Stimulated activated CD4-positive, alpha-beta T cell treated with anti-CD3 and anti-CD28 coated beads, Interleukin-2, amount 100 ng/mL, for 4 hours (primary cell): Measurements from ENCODE around the gene NODAL.
A peak's percentile ranks its signal among the peaks of the same experiment; 100 is the strongest.
"Not testable (repeated sequence)": the region's sequence is repeated elsewhere in the genome, so short reads cannot be mapped to it uniquely, and the experiment has no call there.

Source experiments
- DNase-seq: peaks from one replicate; pipeline ENCODE4 v3.0.0-alpha.2; 2020; ENCODE audit warnings: low read depth

Gene NODAL

DNA sequence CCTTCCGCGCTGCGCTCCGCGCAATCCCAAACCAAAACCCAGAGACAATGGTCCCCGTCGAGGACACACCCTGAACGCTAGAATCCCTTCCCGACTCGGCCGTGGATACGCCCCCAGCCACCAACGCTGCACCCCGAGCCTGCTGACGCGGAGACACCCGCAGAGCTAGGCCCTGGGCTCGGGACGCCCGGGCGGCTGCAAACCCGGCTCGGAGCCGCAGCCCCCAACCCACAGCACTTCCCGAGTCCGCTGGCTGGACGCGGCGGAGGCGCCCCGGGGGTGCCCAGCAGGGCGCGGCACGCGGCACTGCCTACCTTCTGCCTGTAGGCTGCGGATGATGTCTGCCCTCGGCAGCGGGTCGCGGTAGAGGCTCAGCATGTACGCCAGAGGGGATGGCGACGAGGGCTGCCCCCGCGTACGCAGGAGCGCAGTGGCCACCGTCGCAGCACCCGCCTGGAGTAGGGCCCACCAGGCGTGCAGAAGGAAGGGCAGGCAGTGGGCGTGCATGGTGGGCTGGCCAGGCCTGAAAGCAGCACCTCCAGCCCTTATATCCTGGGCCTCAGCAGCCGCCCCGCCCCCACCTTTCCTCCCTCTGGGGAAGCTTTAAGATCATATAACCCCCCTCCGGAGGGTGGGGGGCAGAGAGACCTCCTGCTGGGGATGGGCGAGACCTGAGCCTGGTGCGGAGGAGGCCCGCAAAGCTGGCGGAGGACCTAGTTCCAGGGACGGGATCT is at the start of gene NODAL:
Gene NODAL, minus strand, starts transcription at position 521 of the 734 bp plus-strand sequence. Its CDS starts 14 bp downstream, at position 507.
- DNase-seq = no peak

DNA sequence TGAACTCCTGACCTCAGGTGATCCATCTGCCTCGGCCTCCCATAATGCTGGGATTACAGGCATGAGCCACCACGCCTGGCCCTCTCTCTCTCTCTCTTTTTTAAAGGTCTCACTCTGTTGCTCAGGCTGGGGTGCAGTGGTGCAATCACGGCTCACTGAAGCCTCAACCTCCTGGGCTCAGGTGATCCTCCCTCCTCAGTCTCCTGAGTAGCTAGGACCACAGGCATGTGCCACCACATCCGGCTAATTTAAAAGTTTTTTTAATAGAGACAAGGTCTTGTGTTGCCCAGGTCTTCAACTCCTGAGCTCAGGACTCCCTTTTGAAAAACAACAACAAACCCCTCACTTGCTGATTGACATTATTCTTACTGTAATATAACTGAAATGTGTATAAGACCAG is 48.7 kb upstream of the NODAL start:
- no peak for DNase-seq

DNA sequence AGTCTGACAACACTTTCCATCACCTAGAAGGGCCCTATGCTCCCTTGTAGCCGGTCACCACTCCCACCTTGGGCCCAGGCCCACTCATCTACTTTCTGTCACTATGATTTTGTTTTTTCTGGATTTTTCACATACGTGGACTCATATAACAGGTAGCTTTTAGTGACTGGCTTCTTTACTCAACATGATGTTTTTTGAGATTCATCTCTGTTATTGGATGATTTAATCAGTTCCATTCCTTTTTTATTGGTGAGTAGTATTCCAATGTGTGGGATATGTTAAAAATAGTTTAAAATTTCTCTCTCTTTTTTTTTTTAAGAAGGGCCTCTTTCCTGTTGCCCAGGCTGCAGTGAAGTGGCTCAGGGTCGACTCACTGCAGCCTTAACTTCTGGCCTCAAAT is 46.3 kb upstream of the NODAL start:
- DNase-seq = no peak

DNA sequence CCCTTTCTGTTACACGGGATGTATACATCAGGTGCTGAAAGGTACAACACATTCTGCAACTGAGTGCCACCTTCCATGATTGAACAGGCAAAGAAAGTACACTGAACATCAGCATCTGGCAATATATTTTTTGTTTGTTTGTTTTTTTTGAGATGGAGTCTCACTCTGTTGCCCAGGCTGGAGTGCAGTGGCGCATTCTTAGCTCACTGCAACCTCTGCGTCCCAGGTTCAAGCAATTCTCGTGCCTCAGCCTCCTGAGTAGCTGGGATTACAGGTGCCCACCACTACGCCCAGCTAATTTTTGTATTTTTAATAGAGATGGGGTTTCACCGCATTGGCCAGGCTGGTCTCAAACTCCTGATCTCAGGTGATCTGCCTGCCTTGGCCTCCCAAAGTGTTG is 42.4 kb upstream of the NODAL start:
- not testable (repeated sequence) for DNase-seq

DNA sequence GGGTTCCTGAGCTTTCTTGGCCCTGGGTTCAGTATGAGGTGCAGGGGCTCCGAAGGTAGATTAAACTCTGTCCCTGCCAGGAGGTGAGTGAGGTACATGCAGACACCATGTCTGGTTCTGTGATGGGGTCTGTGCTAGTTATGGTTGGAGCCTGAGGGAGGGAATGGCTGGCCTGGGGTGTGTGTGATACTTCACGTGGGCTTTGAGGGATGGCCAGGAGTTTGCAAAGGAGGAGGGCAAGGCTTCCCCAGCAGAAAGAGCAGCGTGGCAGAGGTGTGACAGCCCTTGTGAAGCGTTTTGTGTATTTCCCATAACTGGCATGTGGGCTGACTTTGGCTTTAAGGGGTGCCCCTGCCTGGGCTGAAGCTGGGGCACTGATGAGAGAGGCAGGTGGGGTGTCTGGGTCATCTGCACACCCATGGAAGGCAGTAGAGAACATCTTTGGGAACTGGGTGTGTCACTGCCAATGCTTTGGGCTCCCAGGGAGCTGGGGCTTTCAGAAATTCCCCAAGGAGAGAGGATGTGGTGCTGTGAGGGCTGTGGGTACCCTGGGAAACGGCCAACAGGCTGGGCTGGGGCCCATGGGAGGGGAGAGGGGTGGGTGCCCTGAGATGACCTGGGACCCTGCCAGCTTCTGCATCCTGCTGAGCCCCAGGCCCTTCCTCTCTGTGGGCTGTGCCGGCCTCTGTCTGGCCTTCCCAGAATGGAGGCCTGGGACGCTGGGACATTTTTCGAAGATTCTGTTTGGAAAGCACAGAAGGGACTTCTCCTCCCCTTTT is 41.7 kb upstream of the NODAL start:
- no peak for DNase-seq

DNA sequence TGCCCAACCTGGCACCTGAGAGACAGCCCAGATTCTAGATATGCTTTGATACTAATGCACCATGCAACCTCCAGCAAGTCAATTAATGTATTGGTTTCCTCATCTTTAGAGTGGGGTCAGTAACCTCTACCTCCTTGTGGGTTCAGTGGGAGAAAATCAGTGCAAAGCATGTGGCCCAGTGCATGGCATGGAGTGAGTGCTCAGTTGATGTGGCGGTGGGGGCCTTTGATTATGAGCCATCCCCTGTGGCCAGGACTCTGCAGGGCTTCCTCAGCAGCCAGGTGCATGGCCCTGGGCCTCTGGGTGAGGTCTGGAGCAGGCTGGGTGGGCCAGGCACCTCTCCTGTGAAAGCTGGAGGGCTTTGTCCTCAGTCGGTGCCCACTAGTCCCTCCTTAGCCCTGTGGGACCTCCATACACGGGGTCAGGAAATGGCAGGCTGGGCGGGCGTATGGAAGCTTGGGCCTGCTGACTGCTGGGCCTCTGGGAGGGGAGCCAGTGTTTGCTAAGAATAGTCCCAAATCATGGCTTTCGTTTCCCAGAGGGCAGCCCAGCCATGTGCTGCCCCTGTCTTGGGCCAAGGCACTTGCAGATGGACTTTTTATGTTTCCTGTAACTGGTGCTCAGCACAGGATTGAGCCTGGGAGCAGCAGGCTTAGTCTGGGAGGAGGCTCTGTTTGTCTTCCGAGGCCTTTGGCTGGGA is 40.5 kb upstream of the NODAL start:
- no peak for DNase-seq

DNA sequence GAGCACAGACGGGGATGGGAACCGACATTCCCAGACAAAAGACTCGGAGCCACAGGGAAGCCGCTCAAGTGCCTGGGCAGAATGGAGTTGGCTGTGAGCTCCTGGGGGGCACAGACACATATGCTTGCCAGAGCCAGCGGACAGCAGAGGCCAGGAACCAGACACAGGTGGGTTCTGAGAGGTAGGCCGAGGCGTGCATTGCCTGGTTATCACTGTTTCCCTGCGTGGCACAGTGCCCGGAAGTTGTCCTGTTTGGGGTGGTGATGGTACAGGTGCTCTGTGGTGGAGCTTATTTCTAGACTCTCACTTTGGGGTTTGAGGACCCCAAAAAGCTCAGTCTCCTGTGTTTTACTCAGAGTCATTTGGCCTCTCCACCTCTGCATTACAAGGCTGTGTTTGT is 39.6 kb upstream of the NODAL start:
- DNase-seq = no peak

DNA sequence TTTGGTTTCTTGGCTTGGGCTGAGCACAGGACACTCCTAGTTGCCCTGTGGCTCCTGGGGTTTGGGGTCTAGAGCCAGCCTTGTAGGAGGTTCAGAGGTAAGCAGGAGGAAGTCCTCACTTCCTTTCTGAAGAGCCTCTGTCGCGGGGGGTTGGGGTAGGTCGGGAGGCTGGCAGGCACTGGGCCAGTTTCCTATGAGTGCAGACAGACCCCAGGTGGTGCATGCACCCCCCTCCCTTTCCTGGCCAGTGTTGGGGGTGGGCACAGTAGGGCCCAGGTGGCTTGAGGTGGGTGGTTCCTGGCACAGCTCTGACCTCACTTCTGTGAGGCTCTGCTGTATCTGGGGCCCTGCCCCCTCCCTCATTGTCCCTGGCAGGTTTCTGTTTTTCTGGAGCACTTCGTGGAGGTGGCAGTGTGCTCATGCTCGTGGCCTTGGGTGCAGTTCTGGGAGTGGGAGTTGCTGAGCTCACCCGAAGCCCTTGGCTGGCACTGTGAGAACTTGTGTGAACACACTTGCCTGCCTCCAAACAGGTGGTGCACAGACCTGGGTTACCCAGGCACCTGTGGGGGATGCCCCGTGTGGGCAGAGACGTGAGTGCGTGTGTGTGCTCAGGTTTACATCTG is 38.9 kb upstream of the NODAL start:
- peak; percentile 35 for DNase-seq

DNA sequence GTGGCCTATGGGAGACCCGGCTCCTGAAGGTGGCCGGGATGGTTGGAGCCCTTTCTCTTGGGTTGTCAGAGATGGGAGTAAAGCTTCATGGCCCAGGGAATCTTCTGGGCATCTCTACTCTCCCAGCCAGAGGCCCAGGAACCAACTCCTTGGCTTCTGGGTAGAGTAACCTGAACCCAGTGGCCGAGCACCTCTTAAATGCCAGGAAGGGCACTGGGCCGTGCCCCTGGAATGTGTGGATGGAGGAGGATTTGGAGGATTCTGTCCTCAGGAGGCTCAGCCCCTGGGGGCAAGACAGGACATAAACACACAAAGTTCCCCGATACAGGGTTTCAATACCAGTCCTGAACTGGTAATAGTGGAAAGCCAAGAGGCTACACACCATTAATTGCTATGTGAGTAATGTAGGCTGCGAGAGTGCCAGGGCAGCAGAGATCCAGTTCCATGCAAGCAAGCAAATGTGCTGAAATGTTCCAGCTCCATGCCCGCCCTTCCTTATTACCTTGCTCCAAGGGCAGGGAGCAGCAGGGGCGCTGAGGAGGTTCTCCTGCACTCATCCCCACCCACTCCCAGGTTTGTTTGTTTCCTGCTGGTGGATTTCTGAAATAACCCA is 38.3 kb upstream of the NODAL start:
- DNase-seq = no peak

DNA sequence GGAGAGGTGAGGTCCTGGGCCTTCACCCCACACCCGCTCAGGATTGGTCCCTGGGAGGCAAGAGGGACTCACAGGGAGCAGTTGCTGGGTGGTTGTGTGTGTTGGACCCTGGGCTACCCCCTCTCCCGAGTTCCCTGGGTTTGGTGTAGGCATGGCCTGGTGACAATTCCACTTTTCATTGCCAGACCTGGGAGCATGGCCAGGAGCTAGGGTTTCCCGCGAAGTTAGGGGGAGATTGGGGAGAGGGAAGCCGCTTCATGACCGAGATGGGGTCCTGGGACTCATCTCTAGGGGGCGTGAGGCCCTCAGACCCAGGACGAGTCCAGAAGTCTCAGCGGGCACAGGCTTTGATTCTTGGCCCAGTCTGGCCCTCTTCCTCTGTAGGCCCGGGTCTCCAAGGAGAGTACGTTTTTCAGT is 37.7 kb upstream of the NODAL start:
- DNase-seq = no peak

DNA sequence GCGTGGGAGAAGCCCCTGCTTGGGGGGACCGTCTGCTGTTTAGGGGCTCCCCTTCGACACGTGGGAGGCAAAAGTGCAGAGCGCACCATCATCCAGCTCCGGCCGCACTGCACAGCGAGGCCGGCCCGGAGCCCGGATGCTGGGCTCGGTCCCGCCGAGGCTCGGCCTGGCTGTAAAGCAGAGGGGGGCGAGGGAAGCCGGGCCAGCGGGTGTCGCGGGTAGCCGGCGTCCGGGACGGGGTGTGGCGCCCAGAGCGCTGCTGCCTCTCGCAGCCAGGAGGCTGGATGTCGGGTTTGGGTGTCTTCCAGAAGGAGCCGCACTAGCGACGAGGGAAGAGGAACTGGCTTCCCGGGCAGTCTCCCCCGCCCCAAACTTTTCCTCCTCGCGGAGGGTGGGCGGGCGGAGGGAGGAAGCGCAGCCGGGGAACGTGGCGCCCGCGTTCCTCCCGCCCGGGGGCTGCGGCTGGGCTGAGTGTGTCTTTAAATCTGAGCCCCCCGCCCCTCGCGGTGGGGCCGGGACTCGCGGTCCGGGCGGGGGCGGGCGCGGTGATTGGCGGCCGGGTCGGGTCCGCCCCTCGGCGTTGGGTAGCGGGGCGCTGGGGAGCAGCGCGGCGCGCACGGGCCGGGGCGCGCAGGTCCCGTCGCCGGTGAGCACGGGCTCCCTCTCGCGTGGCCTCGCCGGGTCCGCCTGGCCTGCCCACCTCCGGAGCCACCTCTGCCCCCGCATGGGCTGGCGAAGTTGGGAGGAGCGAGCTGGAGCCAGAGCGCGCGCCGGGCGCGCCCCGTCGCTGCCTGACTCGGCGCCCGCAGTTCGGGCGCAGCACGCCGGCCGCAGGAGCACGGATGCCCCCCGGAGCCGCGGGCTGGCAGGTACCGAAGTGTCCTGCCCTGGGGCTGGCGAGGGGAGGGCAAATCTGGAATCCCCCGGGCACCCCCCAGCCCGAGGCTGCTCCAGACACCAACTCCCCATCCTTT is 37.0 kb upstream of the NODAL start, which contains the start of gene PALD1:
Gene PALD1, plus strand, starts transcription at position 577 of the 974 bp plus-strand sequence. CDS start 47,185 bp downstream, outside the sequence.
- peak; percentile 46 for DNase-seq

DNA sequence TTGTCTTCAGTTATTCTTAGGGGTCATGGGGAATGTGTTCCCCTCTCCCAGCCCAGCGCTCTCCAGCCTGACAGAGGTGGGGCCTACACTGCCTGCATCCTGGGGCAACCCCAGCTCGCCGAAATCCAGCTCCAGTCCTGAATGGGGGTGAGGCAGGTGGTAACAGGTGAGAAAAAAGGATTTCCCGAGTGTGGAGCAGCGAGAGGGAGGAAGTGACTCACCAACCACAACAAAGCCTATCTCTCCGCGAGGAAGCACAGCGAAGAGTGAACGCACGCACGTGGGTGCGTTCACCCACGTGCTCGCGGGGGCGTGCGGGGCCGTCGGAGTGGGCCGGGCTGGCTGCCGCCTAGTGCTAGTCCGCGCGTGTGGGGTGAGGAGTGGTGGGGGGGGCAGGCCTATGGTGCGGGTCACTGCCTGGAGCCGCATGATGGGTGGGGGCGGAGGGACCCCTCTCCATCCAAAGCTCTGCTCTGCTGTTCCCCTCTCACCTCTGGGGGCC is 36.2 kb upstream of the NODAL start:
- peak; percentile 91 for DNase-seq

DNA sequence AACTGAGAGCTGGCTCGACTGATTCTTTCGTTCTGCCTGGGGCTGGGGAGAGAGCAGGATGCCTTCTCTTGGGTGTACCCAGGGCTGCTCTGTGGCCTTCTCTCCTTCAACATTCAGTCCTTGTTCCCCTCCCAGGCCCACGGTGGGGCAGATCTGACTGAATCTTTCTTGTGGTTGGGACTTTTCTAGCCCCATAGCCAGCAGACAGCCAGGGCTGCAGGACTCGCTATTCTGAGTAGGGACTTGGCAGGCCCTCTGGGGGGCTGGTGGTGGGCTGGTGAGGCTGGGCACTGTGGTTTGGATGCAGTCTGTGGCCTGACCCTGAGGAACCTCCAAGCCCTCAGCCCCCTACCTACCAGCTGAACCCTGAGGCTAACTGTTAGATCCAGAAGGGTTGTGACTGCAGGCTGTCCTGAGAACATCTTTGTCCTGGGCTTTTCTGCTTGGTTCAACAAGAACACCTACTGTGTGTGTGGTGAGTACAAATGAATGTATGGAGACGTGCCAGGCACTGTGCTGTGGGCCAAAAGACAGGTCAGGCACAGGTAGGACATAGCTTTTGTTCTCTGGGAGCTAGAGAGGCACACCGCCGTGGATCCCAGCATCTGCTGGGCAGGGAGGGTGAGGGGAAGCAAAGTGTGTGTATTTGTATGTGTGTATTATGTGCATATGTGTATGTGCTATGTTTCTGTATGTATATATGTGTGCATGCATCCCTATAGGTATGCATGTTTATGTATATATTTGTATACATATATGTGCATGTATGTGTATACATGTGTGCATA is 35.0 kb upstream of the NODAL start:
- DNase-seq = no peak

DNA sequence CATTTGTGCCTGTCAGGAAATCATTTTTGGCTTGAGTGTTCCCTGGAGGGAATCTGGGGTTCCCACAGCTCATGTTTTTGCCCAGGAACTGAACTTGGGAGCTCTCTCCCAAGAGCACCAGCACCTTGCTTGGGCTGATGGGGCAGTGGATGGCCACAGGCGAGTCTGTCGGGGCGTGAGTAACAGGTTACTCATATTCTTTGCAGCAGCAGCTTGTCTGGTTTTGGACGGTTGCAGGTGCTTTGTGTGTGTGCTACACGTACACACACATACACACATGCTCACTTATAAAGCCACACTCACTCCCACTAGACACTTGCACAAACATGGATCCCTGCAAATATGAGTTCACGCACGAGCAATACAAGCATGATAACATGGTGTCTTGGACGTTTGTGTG is 34.2 kb upstream of the NODAL start:
- DNase-seq = no peak

DNA sequence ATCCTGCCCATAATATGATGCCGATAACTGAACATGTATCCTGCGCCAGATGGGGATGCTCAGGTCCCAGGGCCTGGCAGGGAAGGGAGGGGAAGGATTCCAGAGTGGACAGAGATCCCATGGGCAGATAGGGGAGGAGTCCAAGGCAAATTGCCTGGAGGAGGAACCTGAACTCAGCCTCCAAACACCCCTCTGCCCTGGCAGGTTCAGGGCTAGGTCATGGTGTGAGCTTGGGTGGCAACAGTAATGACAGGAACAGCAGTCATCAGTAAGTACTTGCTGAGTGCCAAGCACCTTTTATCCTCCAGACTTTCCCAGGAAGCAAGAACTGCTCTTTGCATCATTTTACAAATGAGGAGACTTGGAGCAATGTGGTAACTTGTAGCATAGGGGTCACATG is 33.3 kb upstream of the NODAL start:
- DNase-seq = no peak

DNA sequence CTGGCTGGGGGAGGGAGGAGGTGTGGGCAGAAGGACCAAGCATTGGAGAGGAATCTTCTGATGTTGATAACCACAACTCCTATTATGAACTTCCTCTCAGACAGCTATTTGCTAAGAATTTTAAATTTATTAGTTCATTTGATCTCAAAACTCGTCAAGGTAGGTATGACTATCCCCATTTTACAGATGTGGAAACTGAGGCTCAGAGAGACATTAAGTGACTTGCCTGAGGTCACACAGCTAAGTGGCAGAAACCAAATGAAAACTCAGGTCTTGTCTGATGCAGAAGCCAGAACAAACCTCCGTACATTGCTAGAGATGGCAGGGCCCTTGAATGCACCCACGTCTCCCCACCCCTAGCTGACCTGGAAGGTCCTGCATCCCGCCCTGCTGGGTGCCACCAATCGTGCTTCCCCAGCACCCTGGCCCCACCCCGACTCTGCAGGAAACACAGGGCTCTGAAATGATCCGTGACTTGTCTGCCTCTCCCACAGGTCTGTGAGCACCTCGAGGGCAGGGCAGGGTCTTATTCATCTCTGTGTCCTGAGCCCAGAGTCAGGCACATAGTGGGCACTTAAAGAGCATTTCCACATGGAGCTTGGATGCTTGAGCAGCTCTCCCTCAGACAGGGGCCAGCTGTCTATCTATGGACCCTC is 31.4 kb upstream of the NODAL start:
- no peak for DNase-seq

DNA sequence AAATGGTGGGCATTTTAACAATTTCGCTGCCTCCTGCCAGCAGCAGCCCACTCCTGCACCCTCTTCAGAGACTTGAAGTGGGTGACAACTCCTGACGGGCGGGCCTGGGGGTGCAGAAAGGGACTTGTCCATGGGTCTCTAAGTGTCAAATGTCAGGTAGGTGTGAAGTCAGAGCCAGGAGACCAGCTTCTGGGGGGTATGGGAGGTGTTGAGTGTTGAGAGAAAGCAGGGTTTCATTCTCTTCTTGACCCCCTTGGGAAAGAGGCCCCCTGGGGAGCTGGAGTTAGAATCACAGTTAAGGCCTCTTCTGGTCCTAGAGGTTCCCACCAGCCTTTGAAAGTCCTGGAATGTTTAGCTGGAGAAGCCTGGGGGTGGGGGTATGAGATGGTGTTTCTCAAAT is 25.5 kb upstream of the NODAL start:
- DNase-seq = no peak

DNA sequence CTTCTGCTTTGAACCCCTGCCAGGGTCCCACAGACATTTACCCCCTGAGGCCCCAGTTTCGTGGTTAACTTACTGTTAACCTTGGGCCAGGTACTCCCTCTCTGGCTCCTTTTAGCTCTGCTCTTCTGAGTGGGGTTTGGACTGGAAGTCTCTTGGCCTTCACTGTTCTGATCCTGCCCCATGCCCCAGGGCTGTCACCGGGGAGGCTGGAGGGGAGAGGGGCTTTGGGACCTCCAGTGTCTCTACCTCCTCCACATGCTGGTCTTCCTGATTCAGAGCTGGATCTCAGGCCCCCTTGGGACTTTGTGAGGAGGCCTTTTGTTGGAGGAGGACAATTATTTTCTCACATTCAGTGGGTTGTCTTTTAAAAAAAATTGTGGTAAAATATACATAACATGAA is 24.4 kb upstream of the NODAL start:
- no peak for DNase-seq

DNA sequence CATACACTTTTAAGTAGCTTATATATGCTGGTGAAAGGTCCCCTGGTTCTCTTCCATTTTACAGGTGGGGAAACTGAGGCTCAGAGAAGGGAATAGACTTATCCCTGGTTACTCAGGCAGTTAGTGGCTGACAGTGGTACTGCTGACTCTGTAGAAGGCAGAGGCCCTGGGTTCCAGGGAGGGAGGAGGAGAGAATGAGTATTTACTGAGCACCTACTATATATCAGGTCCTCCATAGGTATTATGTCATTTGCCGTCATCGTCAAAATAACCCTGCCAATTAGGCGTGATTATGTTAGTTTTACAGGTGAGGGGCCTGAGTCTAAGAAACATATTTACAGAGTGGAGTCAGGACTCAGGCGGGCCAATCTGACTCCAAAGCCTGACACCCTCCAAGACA is 23.8 kb upstream of the NODAL start:
- DNase-seq = no peak
